DOHH2 (cell line): ENCODE measurements around the gene DAD1.

ENCODE experiments used
- H3F3A ChIP-seq: fragments of 200-600 bp; sonication (generic), shearing (Covaris generic); 2 replicates; pipeline ENCODE4 v1.6.0; 2016; ENCODE audit warnings: antibody characterized with exemption, mild to moderate bottlenecking; ENCODE audit not compliant: control insufficient read depth, insufficient read depth
- H3K27ac ChIP-seq: fragments of 200-600 bp; sonication (generic); 2 replicates; pipeline ENCODE4 v1.5.1; 2014; ENCODE audit warnings: low read depth, mild to moderate bottlenecking, low read length, moderate library complexity
- H3K27me3 ChIP-seq: fragments of 200-600 bp; sonication (generic); 2 replicates; pipeline ENCODE4 v1.6.1; 2014; ENCODE audit warnings: mild to moderate bottlenecking, low read length, mixed read lengths; ENCODE audit not compliant: control insufficient read depth
- H3K36me3 ChIP-seq: fragments of 200-600 bp; sonication (generic); 2 replicates; pipeline ENCODE4 v1.6.1; 2014; ENCODE audit warnings: mild to moderate bottlenecking, low read length, moderate library complexity, mixed read lengths; ENCODE audit not compliant: control insufficient read depth
- H3K4me1 ChIP-seq: fragments of 200-600 bp; sonication (generic); 2 replicates; pipeline ENCODE4 v1.6.1; 2014; ENCODE audit warnings: mild to moderate bottlenecking, low read length, mixed read lengths; ENCODE audit not compliant: control insufficient read depth
- H3K4me2 ChIP-seq: fragments of 200-600 bp; sonication (generic); 2 replicates; pipeline ENCODE4 v1.6.0; 2014; ENCODE audit warnings: mild to moderate bottlenecking, low read length, moderate library complexity
- H3K4me3 ChIP-seq: fragments of 200-600 bp; sonication (generic); 2 replicates; pipeline ENCODE4 v1.5.1; 2014; ENCODE audit warnings: mild to moderate bottlenecking, low read length, mixed read lengths
- H3K79me2 ChIP-seq: fragments of 200-600 bp; sonication (generic); 2 replicates; pipeline ENCODE4 v1.6.1; 2014; ENCODE audit warnings: mild to moderate bottlenecking, low read length, mixed read lengths; ENCODE audit not compliant: control insufficient read depth
- H3K9me2 ChIP-seq: fragments of 200-600 bp; sonication (generic); replicated peaks from 2 replicates; pipeline ENCODE4 v1.6.1; 2014; ENCODE audit warnings: mild to moderate bottlenecking, low read length, mixed read lengths; ENCODE audit not compliant: control insufficient read depth
- H3K9me3 ChIP-seq: fragments of 200-600 bp; sonication (generic); 2 replicates; pipeline ENCODE4 v1.6.1; 2014; ENCODE audit warnings: antibody characterized with exemption, low read length, mixed read lengths; ENCODE audit not compliant: control insufficient read depth, insufficient read depth
- H4K20me1 ChIP-seq: fragments of 200-600 bp; sonication (generic); 2 replicates; pipeline ENCODE4 v1.6.0; 2014; ENCODE audit warnings: low read depth, mild to moderate bottlenecking, antibody characterized with exemption, low read length, moderate library complexity; ENCODE audit not compliant: control insufficient read depth, insufficient read depth
- CTCF ChIP-seq: fragments of 200-600 bp; sonication (generic); IDR thresholded peaks from one replicate; pipeline ENCODE4 v1.5.1; 2014; ENCODE audit warnings: antibody characterized with exemption, mild to moderate bottlenecking, low read depth, low read length; ENCODE audit not compliant: poor library complexity, severe bottlenecking
- EZH2phosphoT487 ChIP-seq: fragments of 200-600 bp; sonication (generic); IDR thresholded peaks from 2 replicates; pipeline ENCODE4 v1.6.1; 2017; ENCODE audit warnings: borderline replicate concordance, mild to moderate bottlenecking, antibody characterized with exemption, low read length, moderate library complexity, mixed read lengths

Gene DAD1

GRCh38 chr14:22610931-22611330 lies 21.9 kb upstream of the DAD1 start:
- H3K4me2 ChIP-seq = no peak overlapping the region
- no peaks in the 10 kb centered on the region for H3K4me1 ChIP-seq
- H3K9me3 ChIP-seq = no peaks in the 10 kb centered on the region; the same call in 1 of the 2 replicates
- TF ChIP-seq CTCF (no peak), EZH2phosphoT487 (no peak)
- no peaks in the 10 kb centered on the region for H3K9me2 ChIP-seq
- no peaks in the 10 kb centered on the region for H3K27me3 ChIP-seq
- no peaks in the 10 kb centered on the region for H3K36me3 ChIP-seq
- H3K27ac ChIP-seq = no peak overlapping the region
- no peaks in the 10 kb centered on the region for H3F3A ChIP-seq
- H3K4me3 ChIP-seq = no peak overlapping the region
- H4K20me1 ChIP-seq = no peaks in the 10 kb centered on the region
- no peaks in the 10 kb centered on the region for H3K79me2 ChIP-seq

GRCh38 chr14:22607291-22607690 lies 18.3 kb upstream of the DAD1 start:
- Histone ChIP-seq H3K9me3 (no peaks in the 10 kb centered on the region), H3K4me2 (no peak overlapping the region), H3K36me3 (no peaks in the 10 kb centered on the region), H3K79me2 (no peaks in the 10 kb centered on the region), H4K20me1 (no peaks in the 10 kb centered on the region), H3K4me3 (no peak overlapping the region), H3F3A (no peaks in the 10 kb centered on the region), H3K9me2 (no peaks in the 10 kb centered on the region), H3K27me3 (peaks cover 3% of the 10 kb centered on the region), H3K4me1 (no peaks in the 10 kb centered on the region), H3K27ac (no peak overlapping the region)
- no peak for TF ChIP-seq CTCF
- no peak for TF ChIP-seq EZH2phosphoT487

- H3K36me3 ChIP-seq = no peaks in the 10 kb centered on the region
- H3K27ac ChIP-seq = no peak overlapping the region
Measured at GRCh38 chr14:22606380-22606779, 17.4 kb upstream of the DAD1 start.

More at GRCh38 chr14:22606380-22606779, 17.4 kb upstream of the DAD1 start:
- TF ChIP-seq CTCF (no peak), EZH2phosphoT487 (no peak)
- H3K4me2 ChIP-seq = no peak overlapping the region
- H3F3A ChIP-seq = no peaks in the 10 kb centered on the region
- no peaks in the 10 kb centered on the region for H3K4me1 ChIP-seq
- H3K79me2 ChIP-seq = no peaks in the 10 kb centered on the region
- H3K9me2 ChIP-seq = no peaks in the 10 kb centered on the region
- no peak overlapping the region for H3K4me3 ChIP-seq
- H3K9me3 ChIP-seq = no peaks in the 10 kb centered on the region
- H3K27me3 ChIP-seq = peaks cover 11% of the 10 kb centered on the region
- H4K20me1 ChIP-seq = no peaks in the 10 kb centered on the region
